Measurements from ENCODE around the gene CROCC.
A peak's percentile ranks its signal among the peaks of the same experiment; 100 is the strongest.
"Not testable (repeated sequence)": the region's sequence is repeated elsewhere in the genome, so short reads cannot be mapped to it uniquely, and the experiment has no call there.

CROCC gene

DNA sequence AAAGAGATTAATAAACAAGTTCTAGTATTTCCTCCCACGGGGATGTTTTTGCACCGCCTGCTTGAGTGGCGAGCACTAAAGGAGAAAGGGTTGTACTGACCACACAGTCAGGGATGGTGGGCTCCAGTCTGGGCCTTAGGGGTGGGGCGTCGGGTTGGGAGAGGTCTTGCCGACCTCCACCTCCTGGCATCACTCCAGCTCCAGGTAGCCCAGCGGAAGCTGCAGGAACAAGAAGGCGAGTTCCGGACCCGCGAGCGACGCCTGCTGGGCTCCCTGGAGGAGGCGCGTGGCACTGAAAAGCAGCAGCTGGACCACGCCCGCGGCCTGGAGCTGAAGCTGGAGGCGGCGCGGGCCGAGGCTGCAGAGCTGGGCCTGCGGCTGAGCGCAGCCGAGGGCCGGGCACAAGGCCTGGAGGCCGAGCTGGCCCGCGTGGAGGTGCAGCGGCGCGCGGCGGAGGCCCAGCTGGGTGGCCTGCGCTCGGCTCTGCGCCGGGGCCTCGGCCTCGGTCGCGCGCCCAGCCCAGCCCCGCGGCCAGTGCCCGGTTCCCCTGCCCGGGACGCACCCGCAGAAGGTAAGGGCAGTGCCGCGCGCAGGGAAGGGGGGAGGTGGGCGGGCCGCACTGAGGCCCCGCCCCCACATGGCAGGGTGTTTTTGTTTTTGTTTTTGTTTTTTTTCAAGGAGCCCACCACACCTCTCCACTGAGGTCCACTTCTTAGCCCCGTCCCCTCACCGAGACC lies 39.0 kb downstream of the CROCC start:
- Mint-ChIP-seq H3K27ac (no peak overlapping the region), H3K27me3 (no peaks in the 10 kb centered on the region), H3K9me3 (no peaks in the 10 kb centered on the region), H3K4me3 (peak overlapping the region; percentile 68), H3K4me1 (peaks cover 14% of the 10 kb centered on the region), H3K36me3 (ENCODE audit: low read depth) (peaks cover under 1% of the 10 kb centered on the region)
- ATAC-seq (peak; percentile 77), DNase-seq (peak; percentile 85)

DNA sequence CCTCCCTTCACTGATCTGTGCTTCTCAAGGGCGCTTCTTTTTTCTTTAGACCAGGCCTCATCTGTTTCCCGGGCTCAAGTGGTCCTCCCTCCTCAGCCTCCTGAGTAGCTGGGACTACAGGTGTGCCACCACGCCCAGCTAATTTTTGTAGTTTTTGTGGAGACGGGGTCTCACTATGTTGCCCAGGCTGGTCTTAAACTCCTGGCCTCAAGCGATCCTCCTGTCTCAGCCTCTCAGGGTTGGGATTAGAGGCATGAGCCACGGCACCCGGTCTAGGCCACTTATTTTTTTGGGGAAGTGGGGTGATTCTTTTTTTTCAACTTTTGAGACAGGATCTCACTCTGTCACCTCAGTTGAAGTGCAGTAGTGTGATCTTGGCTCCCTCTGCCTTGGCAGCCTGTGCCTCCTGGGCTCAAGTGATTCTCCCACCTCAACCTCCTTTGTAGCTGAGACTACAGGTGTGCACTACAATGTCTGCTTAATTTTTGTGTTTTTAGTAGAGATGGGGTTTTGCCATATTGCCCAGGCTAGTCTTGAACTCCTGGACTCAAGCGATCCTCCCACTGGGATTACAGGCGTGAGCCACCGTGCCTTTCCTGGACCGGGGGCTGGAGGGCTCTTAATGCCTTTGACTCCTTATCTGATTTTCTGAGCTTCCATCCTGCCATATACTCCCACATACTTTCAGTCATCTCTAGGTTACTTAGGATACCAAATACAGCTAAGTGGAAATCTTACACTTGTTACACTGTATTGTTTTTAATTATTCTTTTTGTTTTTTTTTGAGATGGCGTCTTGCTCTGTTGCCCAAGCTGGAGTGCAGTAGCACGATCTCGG lies 39.8 kb downstream of the CROCC start:
- H3K27me3 Mint-ChIP-seq = no peaks in the 10 kb centered on the region
- DNase-seq (no peak), ATAC-seq (no peak)
- H3K9me3 Mint-ChIP-seq = no peaks in the 10 kb centered on the region
- H3K27ac Mint-ChIP-seq = no peak overlapping the region
- peaks cover 14% of the 10 kb centered on the region for H3K4me1 Mint-ChIP-seq
- peak overlapping the region; percentile 53 for H3K4me3 Mint-ChIP-seq
- H3K36me3 Mint-ChIP-seq (ENCODE audit: low read depth) = peaks cover 2% of the 10 kb centered on the region

DNA sequence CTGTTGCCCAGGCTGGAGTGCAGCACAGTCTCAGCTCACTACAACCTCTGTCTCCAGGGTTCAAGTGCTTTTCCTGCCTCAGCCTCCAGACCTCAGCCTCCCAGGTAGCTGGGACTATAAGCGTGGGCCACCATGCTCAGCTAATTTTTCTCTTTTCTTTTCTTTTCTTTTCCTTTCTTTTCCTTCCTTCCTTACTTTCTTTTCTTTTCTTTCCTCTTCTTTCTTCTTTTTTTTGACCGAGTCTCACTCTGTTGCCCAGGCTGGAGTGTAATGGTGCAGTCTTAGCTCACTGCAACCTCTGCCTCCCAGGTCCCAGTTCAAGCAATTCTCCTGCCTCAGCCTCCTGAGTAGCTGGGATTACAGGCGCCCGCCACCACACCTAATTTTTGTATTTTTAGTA lies 42.4 kb downstream of the CROCC start:
- H3K4me1 Mint-ChIP-seq = peaks cover 14% of the 10 kb centered on the region
- not testable (repeated sequence) for DNase-seq; H3K27ac Mint-ChIP-seq; H3K27me3 Mint-ChIP-seq; H3K36me3 Mint-ChIP-seq (ENCODE audit: low read depth); H3K9me3 Mint-ChIP-seq; ATAC-seq; H3K4me3 Mint-ChIP-seq

DNA sequence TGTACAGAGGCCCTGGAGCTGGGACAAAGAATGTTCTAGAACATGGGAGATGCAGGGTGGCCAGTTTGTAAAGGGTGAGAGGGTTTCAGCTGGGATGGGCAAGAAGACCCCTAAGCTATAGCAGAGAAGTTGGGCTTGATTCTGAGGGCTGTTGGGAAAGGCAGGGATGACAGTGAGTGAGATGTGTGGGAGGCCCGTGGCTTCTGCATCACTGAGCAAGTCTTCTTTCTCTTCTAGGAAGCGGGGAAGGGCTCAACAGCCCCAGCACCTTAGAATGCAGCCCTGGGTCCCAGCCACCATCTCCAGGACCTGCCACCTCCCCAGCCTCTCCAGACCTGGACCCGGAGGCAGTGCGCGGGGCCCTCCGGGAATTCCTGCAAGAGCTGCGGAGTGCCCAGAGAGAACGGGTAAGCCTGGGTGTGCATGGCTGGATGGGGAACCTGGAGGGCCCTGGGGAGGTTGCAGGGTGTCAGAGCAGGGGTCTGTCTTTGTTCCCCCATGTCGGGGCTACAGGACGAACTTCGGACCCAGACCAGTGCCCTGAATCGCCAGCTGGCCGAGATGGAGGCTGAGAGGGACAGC lies 43.8 kb downstream of the CROCC start:
- Mint-ChIP-seq H3K4me3 (no peak overlapping the region), H3K9me3 (no peaks in the 10 kb centered on the region), H3K36me3 (ENCODE audit: low read depth) (peaks cover 2% of the 10 kb centered on the region), H3K4me1 (peaks cover 9% of the 10 kb centered on the region), H3K27ac (no peak overlapping the region), H3K27me3 (no peaks in the 10 kb centered on the region)
- ATAC-seq = no peak
- no peak for DNase-seq

DNA sequence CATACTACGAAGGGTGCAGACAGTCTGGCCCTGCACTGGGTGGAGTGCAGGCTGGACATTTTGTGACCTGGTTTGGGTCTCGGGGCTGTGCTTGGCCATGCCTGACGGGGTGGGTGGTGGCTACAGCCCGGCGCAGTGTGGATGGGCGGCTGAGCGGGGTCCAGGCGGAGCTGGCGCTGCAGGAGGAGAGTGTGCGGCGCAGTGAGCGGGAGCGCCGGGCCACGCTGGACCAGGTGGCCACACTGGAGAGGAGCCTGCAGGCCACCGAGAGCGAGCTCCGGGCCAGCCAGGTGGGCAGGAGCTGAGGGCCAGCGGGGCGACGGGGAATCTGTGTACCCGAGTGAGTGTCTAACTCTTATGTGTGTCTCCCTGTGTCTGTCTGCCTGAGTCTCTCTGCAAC lies 44.6 kb downstream of the CROCC start:
- no peak overlapping the region for H3K27ac Mint-ChIP-seq
- peaks cover 6% of the 10 kb centered on the region for H3K4me1 Mint-ChIP-seq
- H3K36me3 Mint-ChIP-seq (ENCODE audit: low read depth) = peaks cover 2% of the 10 kb centered on the region
- ATAC-seq (no peak), DNase-seq (no peak)
- H3K27me3 Mint-ChIP-seq = no peaks in the 10 kb centered on the region
- no peak overlapping the region for H3K4me3 Mint-ChIP-seq
- H3K9me3 Mint-ChIP-seq = no peaks in the 10 kb centered on the region

DNA sequence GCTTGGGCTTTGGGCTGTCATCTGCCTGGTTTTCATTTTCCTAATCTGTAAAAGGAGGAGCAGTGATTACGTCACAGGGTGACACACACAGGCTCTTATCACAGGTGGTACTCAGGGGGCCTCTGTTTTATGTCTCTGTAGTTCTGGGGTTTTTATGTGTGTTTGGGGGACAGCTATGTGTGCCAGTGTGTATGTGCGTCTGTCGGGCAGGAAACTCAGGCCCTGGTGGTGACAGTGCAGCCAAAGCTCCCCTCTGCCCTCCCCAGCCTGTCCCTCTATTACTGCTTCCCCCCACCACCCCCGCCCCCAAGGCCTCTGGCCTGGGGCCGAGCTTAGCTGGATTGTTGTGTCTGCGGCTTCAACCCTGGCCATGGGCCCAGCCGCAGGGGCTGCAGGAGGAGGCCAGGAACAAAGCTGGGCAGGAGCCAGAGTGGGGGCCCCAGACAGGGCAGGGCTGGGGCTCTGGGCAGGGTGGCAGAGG lies 45.4 kb downstream of the CROCC start:
- no peaks in the 10 kb centered on the region for H3K4me1 Mint-ChIP-seq
- no peak for DNase-seq
- H3K4me3 Mint-ChIP-seq = no peak overlapping the region
- H3K27ac Mint-ChIP-seq = no peak overlapping the region
- ATAC-seq = no peak
- no peaks in the 10 kb centered on the region for H3K27me3 Mint-ChIP-seq
- no peaks in the 10 kb centered on the region for H3K9me3 Mint-ChIP-seq
- peaks cover 2% of the 10 kb centered on the region for H3K36me3 Mint-ChIP-seq (ENCODE audit: low read depth)

DNA sequence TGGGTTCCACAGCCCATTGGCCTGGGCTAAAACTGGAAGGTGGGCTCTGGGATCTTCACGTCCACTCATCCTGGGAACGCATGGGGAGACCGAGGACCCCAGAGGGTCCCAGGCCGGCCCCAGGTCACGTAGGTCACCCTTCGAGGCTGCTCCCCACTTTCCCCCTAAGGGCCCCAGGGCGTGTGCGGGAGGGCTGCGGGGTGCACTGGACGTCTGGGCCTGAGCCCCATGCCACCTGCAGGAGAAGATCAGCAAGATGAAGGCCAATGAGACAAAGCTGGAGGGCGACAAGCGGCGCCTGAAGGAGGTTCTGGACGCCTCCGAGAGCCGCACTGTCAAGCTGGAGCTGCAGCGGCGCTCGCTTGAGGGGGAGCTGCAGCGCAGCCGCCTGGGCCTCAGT lies 46.2 kb downstream of the CROCC start:
- H3K4me3 Mint-ChIP-seq = no peak overlapping the region
- DNase-seq = no peak
- no peak for ATAC-seq
- no peaks in the 10 kb centered on the region for H3K9me3 Mint-ChIP-seq
- H3K27ac Mint-ChIP-seq = no peak overlapping the region
- H3K27me3 Mint-ChIP-seq = no peaks in the 10 kb centered on the region
- peaks cover 2% of the 10 kb centered on the region for H3K36me3 Mint-ChIP-seq (ENCODE audit: low read depth)
- H3K4me1 Mint-ChIP-seq = no peaks in the 10 kb centered on the region

DNA sequence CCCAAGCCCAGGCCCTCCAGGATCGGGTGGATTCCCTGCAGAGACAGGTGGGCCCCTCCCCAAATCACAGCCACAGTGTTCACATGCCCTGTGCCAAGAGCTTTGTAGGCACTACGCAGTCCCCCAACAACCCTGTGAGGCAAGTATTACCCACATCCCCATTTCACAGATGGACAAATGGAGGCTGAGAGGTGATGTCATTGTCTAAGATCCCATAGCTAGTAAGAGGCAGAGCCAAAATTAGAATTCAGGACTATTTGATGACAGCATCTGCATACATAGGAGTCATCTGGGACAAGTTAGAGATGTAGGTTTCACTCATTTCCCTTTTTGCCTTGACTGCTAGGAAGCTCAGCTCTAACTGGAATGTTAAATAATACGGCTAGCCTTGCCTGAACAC lies 46.6 kb downstream of the CROCC start:
- H3K36me3 Mint-ChIP-seq (ENCODE audit: low read depth) = peaks cover 2% of the 10 kb centered on the region
- H3K27ac Mint-ChIP-seq = no peak overlapping the region
- H3K27me3 Mint-ChIP-seq = no peaks in the 10 kb centered on the region
- DNase-seq (no peak), ATAC-seq (no peak)
- H3K4me1 Mint-ChIP-seq = no peaks in the 10 kb centered on the region
- no peak overlapping the region for H3K4me3 Mint-ChIP-seq
- H3K9me3 Mint-ChIP-seq = no peaks in the 10 kb centered on the region

DNA sequence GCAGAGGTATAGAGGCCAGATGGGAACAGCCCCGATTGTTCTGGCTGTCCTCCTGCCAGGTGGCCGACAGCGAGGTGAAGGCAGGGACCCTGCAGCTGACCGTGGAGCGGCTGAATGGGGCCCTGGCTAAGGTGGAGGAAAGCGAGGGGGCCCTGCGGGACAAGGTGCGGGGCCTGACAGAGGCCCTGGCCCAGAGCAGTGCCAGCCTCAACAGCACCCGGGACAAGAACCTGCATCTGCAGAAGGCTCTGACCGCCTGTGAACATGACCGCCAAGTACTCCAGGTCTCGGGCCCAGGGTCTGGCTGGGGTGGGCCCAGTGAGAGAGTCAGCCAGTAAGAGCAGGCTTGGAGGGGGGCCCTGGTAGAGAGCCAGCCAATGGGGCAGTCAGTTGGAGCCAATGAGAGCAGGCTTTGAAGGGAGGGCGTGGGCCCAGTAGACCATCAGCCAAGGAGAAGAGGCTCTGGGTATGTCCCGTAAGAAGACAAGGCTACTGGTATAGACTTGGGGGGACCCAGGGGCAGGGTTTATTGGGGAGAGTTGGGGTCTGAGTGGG lies 47.4 kb downstream of the CROCC start:
- Mint-ChIP-seq H3K27ac (no peak overlapping the region), H3K9me3 (no peaks in the 10 kb centered on the region)

DNA sequence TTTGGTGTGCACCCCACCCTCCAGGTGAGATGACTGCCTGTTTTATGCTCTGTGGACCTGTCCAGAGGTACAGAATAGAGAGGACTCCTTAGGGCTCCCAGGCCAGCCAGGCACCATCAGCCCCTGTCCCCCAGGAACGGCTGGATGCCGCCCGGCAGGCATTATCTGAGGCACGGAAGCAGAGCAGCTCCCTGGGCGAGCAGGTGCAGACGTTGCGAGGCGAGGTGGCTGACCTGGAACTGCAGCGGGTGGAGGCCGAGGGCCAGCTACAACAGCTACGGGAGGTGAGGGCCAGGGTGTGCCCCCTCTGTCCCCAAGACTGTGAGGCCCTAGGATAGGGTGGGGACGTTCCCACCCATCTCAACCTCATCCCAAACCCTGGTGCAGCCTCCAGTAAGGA lies 47.9 kb downstream of the CROCC start:
- Mint-ChIP-seq H3K9me3 (no peaks in the 10 kb centered on the region), H3K36me3 (ENCODE audit: low read depth) (peaks cover 2% of the 10 kb centered on the region), H3K27me3 (no peaks in the 10 kb centered on the region), H3K27ac (no peak overlapping the region), H3K4me1 (no peaks in the 10 kb centered on the region), H3K4me3 (no peak overlapping the region)
- ATAC-seq = no peak
- DNase-seq = no peak

More for the DNA sequence above, 47.4 kb downstream of the CROCC start:
- Mint-ChIP-seq H3K4me3 (no peak overlapping the region), H3K27me3 (no peaks in the 10 kb centered on the region), H3K36me3 (ENCODE audit: low read depth) (peaks cover 2% of the 10 kb centered on the region), H3K4me1 (no peaks in the 10 kb centered on the region)
- DNase-seq = no peak
- ATAC-seq = no peak

DNA sequence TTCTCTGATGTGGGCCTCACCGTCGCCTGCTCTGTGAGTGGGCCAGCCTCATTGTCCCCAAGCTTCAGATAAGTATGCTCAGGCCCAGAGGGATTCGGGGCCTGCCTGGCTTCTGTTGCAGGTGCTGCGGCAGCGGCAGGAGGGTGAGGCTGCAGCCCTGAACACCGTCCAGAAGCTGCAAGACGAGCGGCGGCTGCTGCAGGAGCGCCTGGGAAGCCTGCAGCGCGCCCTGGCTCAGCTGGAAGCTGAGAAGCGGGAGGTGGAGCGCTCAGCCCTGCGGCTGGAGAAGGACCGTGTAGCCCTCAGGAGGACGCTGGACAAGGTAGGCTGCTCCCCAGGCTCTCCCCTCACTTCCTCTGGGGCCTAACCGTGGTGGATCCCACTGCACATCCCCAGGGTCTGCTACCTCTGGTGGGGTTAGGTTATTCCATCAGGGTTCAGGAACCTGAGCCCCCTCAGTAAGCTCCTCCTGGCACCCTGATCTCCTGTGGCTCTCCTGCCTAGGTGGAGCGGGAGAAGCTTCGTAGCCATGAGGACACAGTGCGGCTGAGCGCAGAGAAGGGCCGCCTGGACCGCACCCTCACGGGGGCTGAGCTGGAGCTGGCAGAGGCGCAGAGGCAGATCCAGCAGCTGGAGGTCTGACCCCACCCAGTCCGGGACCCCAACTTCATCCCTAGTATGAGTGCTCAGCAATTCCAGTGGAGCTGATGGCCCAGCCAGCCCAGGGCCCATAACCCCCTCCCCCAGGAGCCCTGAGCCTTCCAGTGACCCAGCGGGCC lies 48.6 kb downstream of the CROCC start:
- H3K4me3 Mint-ChIP-seq = no peak overlapping the region
- peaks cover 2% of the 10 kb centered on the region for H3K36me3 Mint-ChIP-seq (ENCODE audit: low read depth)
- H3K27ac Mint-ChIP-seq = no peak overlapping the region

DNA sequence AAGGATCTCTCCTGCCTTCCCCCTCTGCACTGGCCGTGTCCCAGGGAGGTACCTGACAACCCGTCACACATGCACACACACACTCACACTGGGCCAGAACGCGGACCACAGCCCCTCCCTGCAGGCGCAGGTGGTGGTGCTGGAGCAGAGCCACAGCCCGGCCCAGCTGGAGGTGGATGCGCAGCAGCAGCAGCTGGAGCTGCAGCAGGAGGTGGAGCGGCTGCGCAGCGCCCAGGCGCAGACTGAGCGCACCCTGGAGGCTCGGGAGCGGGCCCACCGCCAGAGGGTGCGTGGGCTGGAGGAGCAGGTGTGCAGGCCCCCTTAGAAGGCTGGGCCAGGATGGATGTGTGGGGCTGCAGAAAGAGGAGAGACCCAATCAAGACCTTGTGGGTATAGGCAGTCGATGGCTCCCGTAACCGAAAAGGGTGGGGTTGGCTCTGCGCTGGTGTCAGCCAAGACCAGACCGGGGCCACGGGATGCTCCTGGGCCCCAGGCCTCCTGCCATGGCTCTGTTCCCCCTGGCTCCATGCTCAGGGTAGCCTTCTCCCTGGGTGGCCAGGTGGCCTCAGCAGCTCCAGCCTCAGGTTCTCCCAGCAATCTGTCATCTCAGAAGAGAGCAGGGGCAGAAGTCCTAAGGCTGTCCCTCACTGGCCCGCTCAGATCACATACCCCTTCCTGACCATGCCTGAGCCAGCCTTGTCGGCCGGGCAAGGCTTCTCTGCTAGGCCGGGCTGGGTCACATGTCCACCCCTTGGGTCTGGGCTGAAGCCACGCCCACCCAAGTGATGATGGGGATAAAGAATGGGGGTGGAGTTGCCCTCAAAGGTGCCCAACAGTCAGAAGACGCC lies 49.8 kb downstream of the CROCC start:
- H3K36me3 Mint-ChIP-seq (ENCODE audit: low read depth) = no peaks in the 10 kb centered on the region
- H3K27ac Mint-ChIP-seq = no peak overlapping the region
- no peaks in the 10 kb centered on the region for H3K9me3 Mint-ChIP-seq
- no peak for ATAC-seq
- H3K4me3 Mint-ChIP-seq = no peak overlapping the region
- H3K27me3 Mint-ChIP-seq = no peaks in the 10 kb centered on the region
- H3K4me1 Mint-ChIP-seq = no peaks in the 10 kb centered on the region
- no peak for DNase-seq

More for the DNA sequence above, 48.6 kb downstream of the CROCC start:
- Mint-ChIP-seq H3K4me1 (no peaks in the 10 kb centered on the region), H3K9me3 (no peaks in the 10 kb centered on the region), H3K27me3 (no peaks in the 10 kb centered on the region)
- ATAC-seq = no peak
- DNase-seq = no peak

DNA sequence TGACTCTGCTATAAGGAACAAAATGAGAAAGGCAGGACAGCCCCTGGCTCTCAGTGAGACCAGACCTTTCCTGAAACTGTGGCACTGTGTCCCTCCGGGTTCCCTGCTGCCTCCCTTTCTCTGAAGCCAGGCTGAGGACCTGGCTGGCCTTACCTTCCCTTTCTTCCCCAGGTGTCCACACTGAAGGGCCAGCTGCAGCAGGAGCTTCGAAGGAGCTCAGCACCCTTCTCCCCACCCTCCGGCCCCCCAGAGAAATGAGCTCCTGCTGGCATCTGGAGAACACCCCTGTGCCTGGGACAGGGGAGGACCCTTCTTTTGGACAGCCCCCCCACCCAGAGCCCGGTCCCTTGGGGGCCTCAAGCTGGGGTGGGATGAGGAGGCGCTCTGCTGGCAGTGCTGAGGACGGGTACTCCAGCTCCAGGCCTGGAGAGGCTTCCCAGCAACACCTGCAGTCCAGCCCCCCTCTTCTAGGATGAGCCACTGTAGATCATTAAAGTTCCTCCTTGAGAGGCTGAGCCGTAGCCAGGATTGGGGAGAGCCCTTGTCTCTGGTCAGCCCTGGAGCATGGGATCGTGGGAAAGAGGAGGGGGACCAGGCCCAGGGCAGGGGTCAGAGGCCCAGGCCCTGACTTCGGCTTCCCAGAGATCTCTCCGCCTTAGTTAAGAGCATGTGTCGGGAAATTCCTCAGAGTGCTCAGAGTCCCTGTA lies 50.6 kb downstream of the CROCC start:
- Mint-ChIP-seq H3K27ac (no peak overlapping the region), H3K27me3 (no peaks in the 10 kb centered on the region)
- no peak for ATAC-seq

More for the DNA sequence above, 50.6 kb downstream of the CROCC start:
- Mint-ChIP-seq H3K4me1 (no peaks in the 10 kb centered on the region), H3K4me3 (no peak overlapping the region), H3K9me3 (no peaks in the 10 kb centered on the region), H3K36me3 (ENCODE audit: low read depth) (no peaks in the 10 kb centered on the region)
- DNase-seq = no peak
